HepG2 (cell line): ENCODE results near the gene SEC16A. TPM values are rescaled to one million over a fixed set of nuclear protein-coding genes. Genes with fewer than 3 reads are reported as not detected.

Source experiments
- AKAP8 ChIP-seq: sonication (generic); formaldehyde crosslinking; IDR thresholded peaks from 2 replicates; pipeline ENCODE4 v1.5.1; 2020; ENCODE audit warnings: mild to moderate bottlenecking, missing genetic modification reagents
- ELF4 ChIP-seq: sonication (generic); formaldehyde crosslinking; IDR thresholded peaks from 2 replicates; pipeline ENCODE4 v1.5.0; 2020; ENCODE audit warnings: missing genetic modification reagents, mild to moderate bottlenecking, moderate library complexity, borderline replicate concordance
- MTA1 ChIP-seq: sonication (generic); formaldehyde crosslinking; IDR thresholded peaks from 2 replicates; pipeline ENCODE4 v1.4.0; 2020; ENCODE audit warnings: missing genetic modification reagents, mild to moderate bottlenecking, borderline replicate concordance
- NFKB2 ChIP-seq: sonication (generic); formaldehyde crosslinking; IDR thresholded peaks from 2 replicates; pipeline ENCODE4 v1.4.0; 2020; ENCODE audit warnings: missing genetic modification reagents, borderline replicate concordance
- NONO ChIP-seq, 2 experiments: fragments of 450-650 bp in 1 of 2; sonication (generic) in 1 of 2; formaldehyde crosslinking in 1 of 2; IDR thresholded peaks in 1 of 2; conservative IDR thresholded peaks in 1 of 2; 2 replicates each; pipeline versions ENCODE4 v1.6.1 to v1.8.0; 2017 to 2022; ENCODE audit warnings: mild to moderate bottlenecking in 1 of 2, missing genetic modification reagents in 1 of 2, moderate library complexity in 1 of 2
- SMC3 ChIP-seq: IDR thresholded peaks from 2 replicates; pipeline ENCODE4 v1.6.1; 2011; ENCODE audit warnings: low read length, improper control_type of control experiment
- TAF15 ChIP-seq: fragments of 200-400 bp; formaldehyde crosslinking; IDR thresholded peaks from one replicate; pipeline ENCODE4 v1.6.1; 2018; ENCODE audit warnings: mild to moderate bottlenecking, low read depth, low read length; ENCODE audit not compliant: poor library complexity, severe bottlenecking
- ZC3H4 ChIP-seq: sonication (generic); formaldehyde crosslinking; IDR thresholded peaks from 2 replicates; pipeline ENCODE4 v1.4.0; 2020; ENCODE audit warnings: missing genetic modification reagents, borderline replicate concordance
- ZNF143 ChIP-seq: sonication (generic); formaldehyde crosslinking; IDR thresholded peaks from 2 replicates; pipeline ENCODE4 v1.4.0; 2020; ENCODE audit warnings: missing genetic modification reagents
- ZNF160 ChIP-seq: sonication (generic); formaldehyde crosslinking; IDR thresholded peaks from 2 replicates; pipeline ENCODE4 v1.8.0; 2022; ENCODE audit warnings: mild to moderate bottlenecking, inconsistent platforms, missing genetic modification reagents
- ZNF224 ChIP-seq: sonication (generic); formaldehyde crosslinking; IDR thresholded peaks from 2 replicates; pipeline ENCODE4 v1.5.0; 2020; ENCODE audit warnings: mild to moderate bottlenecking, missing genetic modification reagents
- ZNF431 ChIP-seq: sonication (generic); formaldehyde crosslinking; IDR thresholded peaks from 2 replicates; pipeline ENCODE4 v1.9.0; 2022; ENCODE audit warnings: missing genetic modification reagents, low read depth, mild to moderate bottlenecking, borderline replicate concordance
- ZNF747 ChIP-seq: sonication (generic); formaldehyde crosslinking; IDR thresholded peaks from 2 replicates; pipeline ENCODE4 v1.8.1; 2023; ENCODE audit warnings: missing genetic modification reagents, mild to moderate bottlenecking, borderline replicate concordance
- ZNF839 ChIP-seq: sonication (generic); formaldehyde crosslinking; IDR thresholded peaks from 2 replicates; pipeline ENCODE4 v1.4.0; 2020; ENCODE audit warnings: missing genetic modification reagents, mild to moderate bottlenecking, borderline replicate concordance
- polyA plus RNA-seq, 8 experiments: library from polyadenylated mRNA; depleted of rRNA in 3 of 8; stranded (reverse) in 7 of 8; unstranded in 1 of 8; fragments of >200 nt; fragmentation: Illumina TruSeq in 4 of 8; extraction: Trizol in 4 of 8; gene quantifications; 2 replicates each; pipeline versions ENCODE4 v1.2.1 to v1.2.3, GENCODE V29; 2011 to 2016; ENCODE audit warnings: low read depth in 4 of 8, missing spikeins in 1 of 8, mixed read lengths in 1 of 8; ENCODE audit not compliant: insufficient read depth in 1 of 8
- total RNA-seq, 5 experiments: library from RNA; depleted of rRNA; stranded (reverse); fragments of >200 nt; fragmentation: Illumina TruSeq; extraction: Trizol; gene quantifications; 2 replicates each; pipeline ENCODE4 v1.2.3, GENCODE V29; 2016; ENCODE audit warnings: low read depth in 1 of 5
- TF ChIP-seq, protein P1 (sequence below): sonication (generic); formaldehyde crosslinking; IDR thresholded peaks from 2 replicates; pipeline ENCODE4 v1.5.1; 2020; ENCODE audit warnings: mild to moderate bottlenecking, missing genetic modification reagents, moderate library complexity
- TF ChIP-seq, protein P2 (sequence below): IDR thresholded peaks from 2 replicates; pipeline ENCODE4 v1.6.1; 2018; ENCODE audit warnings: missing genetic modification reagents, mild to moderate bottlenecking, missing compliant biosample characterization
- TF ChIP-seq, protein P3 (sequence below): sonication (generic); formaldehyde crosslinking; IDR thresholded peaks from 2 replicates; pipeline ENCODE4 v1.4.0; 2020; ENCODE audit warnings: mild to moderate bottlenecking, missing genetic modification reagents

The SEC16A gene
- total and polyA plus RNA-seq, 2 of the 13 experiments (the other 11 are each of a cell fraction or from before 2014, with no cell fraction given) = 15.9 to 18.9 TPM

DNA sequence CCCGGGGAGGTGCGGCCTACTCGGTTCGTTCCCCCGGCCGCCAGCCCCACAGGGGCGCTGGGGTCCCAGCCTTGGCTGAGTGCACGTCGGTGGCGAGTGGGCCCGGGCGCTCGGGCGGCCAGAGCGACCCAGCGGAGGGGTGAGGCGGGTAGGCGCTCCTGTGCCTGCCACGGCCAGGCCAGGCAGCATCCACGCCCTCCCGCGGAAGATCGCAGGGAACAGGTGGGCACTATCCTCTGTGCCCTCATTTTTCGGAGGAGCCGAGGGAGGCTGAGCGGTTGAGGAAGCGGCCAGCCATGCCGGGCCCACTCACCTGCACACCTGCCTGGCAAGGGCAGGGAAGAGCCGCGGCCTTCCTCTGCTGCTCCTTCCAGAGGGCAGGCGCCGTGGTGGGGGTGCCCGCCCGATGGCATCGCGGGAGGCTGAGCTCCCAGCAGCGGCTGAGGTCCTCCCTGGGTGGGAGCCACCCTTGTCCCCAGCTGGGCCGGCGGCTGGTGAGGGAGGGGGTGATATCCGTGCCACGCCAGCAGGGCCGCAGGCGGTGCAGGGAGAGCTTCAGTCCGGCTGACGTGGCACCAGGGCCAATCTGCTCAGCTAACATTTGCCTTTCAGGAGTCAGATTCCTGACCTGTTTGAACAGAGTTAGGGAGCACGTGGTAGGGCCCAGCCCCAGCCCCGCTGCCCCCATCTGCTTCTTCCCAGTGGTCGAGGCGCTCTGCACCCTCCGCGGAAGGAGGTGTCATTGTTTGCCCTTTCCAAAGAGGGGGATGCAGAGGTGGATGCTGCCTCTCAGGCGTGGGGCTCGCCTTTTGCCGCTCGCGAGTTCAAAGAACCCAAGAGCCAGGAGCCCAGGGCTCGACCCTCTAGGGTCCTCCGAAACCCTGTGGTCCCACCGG lies 1.6 kb upstream of the SEC16A start (continued):
- TF ChIP-seq, protein P1, sequence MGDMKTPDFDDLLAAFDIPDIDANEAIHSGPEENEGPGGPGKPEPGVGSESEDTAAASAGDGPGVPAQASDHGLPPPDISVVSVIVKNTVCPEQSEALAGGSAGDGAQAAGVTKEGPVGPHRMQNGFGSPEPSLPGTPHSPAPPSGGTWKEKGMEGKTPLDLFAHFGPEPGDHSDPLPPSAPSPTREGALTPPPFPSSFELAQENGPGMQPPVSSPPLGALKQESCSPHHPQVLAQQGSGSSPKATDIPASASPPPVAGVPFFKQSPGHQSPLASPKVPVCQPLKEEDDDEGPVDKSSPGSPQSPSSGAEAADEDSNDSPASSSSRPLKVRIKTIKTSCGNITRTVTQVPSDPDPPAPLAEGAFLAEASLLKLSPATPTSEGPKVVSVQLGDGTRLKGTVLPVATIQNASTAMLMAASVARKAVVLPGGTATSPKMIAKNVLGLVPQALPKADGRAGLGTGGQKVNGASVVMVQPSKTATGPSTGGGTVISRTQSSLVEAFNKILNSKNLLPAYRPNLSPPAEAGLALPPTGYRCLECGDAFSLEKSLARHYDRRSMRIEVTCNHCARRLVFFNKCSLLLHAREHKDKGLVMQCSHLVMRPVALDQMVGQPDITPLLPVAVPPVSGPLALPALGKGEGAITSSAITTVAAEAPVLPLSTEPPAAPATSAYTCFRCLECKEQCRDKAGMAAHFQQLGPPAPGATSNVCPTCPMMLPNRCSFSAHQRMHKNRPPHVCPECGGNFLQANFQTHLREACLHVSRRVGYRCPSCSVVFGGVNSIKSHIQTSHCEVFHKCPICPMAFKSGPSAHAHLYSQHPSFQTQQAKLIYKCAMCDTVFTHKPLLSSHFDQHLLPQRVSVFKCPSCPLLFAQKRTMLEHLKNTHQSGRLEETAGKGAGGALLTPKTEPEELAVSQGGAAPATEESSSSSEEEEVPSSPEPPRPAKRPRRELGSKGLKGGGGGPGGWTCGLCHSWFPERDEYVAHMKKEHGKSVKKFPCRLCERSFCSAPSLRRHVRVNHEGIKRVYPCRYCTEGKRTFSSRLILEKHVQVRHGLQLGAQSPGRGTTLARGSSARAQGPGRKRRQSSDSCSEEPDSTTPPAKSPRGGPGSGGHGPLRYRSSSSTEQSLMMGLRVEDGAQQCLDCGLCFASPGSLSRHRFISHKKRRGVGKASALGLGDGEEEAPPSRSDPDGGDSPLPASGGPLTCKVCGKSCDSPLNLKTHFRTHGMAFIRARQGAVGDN (CRISPR knock-in tag) = peak; percentile 92
- no peak for TF ChIP-seq AKAP8 (CRISPR knock-in tag)
- no peak for TF ChIP-seq MTA1 (CRISPR knock-in tag)
- no peak for TF ChIP-seq SMC3
- no peak for TF ChIP-seq TAF15
- TF ChIP-seq ZNF839 = no peak
- TF ChIP-seq NFKB2 (CRISPR knock-in tag) = peak; percentile 70; the same call in 1 of the 2 replicates
- TF ChIP-seq ZNF747 (CRISPR knock-in tag) = no peak
- peak; percentile 15; the same call in 1 of the 2 replicates for TF ChIP-seq ZNF143
- TF ChIP-seq ZC3H4 (CRISPR knock-in tag) = no peak
- TF ChIP-seq, protein P2, sequence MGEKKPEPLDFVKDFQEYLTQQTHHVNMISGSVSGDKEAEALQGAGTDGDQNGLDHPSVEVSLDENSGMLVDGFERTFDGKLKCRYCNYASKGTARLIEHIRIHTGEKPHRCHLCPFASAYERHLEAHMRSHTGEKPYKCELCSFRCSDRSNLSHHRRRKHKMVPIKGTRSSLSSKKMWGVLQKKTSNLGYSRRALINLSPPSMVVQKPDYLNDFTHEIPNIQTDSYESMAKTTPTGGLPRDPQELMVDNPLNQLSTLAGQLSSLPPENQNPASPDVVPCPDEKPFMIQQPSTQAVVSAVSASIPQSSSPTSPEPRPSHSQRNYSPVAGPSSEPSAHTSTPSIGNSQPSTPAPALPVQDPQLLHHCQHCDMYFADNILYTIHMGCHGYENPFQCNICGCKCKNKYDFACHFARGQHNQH (CRISPR knock-in tag) = no peak; the same call in 1 of the 2 replicates
- no peak; the same call in 1 of the 2 replicates for TF ChIP-seq ZNF431 (CRISPR knock-in tag)
- no peak for TF ChIP-seq ZNF224 (CRISPR knock-in tag)
- TF ChIP-seq ZNF160 (CRISPR knock-in tag) = 0 out of 2 replicates have a peak, but pooled peaks have one; percentile 11
- TF ChIP-seq, protein P3, sequence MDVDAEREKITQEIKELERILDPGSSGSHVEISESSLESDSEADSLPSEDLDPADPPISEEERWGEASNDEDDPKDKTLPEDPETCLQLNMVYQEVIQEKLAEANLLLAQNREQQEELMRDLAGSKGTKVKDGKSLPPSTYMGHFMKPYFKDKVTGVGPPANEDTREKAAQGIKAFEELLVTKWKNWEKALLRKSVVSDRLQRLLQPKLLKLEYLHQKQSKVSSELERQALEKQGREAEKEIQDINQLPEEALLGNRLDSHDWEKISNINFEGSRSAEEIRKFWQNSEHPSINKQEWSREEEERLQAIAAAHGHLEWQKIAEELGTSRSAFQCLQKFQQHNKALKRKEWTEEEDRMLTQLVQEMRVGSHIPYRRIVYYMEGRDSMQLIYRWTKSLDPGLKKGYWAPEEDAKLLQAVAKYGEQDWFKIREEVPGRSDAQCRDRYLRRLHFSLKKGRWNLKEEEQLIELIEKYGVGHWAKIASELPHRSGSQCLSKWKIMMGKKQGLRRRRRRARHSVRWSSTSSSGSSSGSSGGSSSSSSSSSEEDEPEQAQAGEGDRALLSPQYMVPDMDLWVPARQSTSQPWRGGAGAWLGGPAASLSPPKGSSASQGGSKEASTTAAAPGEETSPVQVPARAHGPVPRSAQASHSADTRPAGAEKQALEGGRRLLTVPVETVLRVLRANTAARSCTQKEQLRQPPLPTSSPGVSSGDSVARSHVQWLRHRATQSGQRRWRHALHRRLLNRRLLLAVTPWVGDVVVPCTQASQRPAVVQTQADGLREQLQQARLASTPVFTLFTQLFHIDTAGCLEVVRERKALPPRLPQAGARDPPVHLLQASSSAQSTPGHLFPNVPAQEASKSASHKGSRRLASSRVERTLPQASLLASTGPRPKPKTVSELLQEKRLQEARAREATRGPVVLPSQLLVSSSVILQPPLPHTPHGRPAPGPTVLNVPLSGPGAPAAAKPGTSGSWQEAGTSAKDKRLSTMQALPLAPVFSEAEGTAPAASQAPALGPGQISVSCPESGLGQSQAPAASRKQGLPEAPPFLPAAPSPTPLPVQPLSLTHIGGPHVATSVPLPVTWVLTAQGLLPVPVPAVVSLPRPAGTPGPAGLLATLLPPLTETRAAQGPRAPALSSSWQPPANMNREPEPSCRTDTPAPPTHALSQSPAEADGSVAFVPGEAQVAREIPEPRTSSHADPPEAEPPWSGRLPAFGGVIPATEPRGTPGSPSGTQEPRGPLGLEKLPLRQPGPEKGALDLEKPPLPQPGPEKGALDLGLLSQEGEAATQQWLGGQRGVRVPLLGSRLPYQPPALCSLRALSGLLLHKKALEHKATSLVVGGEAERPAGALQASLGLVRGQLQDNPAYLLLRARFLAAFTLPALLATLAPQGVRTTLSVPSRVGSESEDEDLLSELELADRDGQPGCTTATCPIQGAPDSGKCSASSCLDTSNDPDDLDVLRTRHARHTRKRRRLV = no peak
- TF ChIP-seq ELF4 = no peak
- TF ChIP-seq NONO (IDR thresholded peaks at IDR 0.05) = no peak
- 0 out of 2 replicates have a peak, but pooled peaks have one; percentile 32 for TF ChIP-seq NONO (CRISPR knock-in tag; conservative IDR thresholded peaks at IDR 0.05)
